ENCODE measurements around the gene PELI1.
"Not testable (repeated sequence)": the region's sequence is repeated elsewhere in the genome, so short reads cannot be mapped to it uniquely, and the experiment has no call there.

Gene PELI1

DNA sequence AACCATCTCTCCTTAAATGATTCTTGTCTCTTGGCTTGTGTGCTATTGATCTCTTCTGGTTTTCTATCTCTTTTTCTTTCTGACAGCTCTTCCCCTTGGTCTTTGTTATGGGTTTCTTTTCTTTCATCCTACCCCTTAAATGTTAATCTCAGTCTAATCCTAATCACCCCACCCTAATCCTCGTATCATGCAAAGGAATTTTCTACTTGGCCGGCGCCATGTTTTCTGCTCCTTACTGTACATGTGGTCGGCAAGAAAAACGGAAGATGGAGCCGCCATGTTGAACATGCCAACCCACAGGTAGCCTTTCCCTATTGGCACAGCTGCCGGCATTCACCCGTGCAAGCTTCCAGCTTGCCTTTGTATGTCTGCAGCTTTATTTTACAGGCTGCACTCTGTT lies 63.2 kb downstream of the PELI1 start:
- Histone ChIP-seq H3K9me2 (replicated peaks; ENCODE audit: low read depth, low read length) (no peaks in the 10 kb centered on the region), H3K9me3 (ENCODE audit: insufficient read depth, low read depth, low read length) (no peaks in the 10 kb centered on the region), H4K20me1 (ENCODE audit: insufficient read depth, low read length, poor library complexity, severe bottlenecking) (no peaks in the 10 kb centered on the region), H3K4me3 (ENCODE audit: low read length, poor library complexity, severe bottlenecking) (no peak overlapping the region), H2AFZ (ENCODE audit: low read length) (no peak overlapping the region), H3K27me3 (ENCODE audit: insufficient read depth, low read length, poor library complexity, severe bottlenecking) (no peaks in the 10 kb centered on the region), H3K79me2 (ENCODE audit: insufficient read depth, low read length) (no peaks in the 10 kb centered on the region), H3F3A (ENCODE audit: low read depth) (no peaks in the 10 kb centered on the region), H3K9ac (ENCODE audit: low read depth, low read length, poor library complexity, severe bottlenecking) (no peak overlapping the region), H3K4me2 (ENCODE audit: low read depth, low read length, poor library complexity, severe bottlenecking) (no peak overlapping the region), H3K4me1 (ENCODE audit: insufficient read depth, low read length, poor library complexity, severe bottlenecking) (no peaks in the 10 kb centered on the region), H3K36me3 (ENCODE audit: insufficient read depth, low read length) (no peaks in the 10 kb centered on the region)
- TF ChIP-seq CTCF (conservative IDR thresholded peaks at IDR 0.05; ENCODE audit: low read length) = no peak
- TF ChIP-seq EZH2phosphoT487 (IDR thresholded peaks at IDR 0.05; ENCODE audit: borderline replicate concordance) = no peak

DNA sequence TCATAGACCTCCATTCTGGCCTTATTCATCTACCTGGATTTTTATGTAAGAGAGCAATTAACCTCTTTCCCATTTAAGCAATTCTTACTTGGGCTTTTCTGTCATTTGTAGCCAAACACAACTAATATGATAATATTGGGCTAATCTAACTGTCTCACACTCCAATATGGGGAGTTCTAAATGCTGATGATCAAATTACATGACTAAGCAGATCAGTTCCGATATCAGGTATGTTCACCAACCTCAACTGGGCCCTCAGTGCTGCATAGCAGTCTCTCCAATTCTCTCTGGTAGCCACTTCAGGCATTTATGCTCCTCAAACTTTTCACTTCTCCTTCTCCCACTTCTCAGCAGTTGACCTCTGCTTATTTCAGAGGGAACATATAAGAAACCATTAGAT lies 64.0 kb downstream of the PELI1 start:
- no peak overlapping the region for H3K4me2 ChIP-seq (ENCODE audit: low read depth, low read length, poor library complexity, severe bottlenecking)
- no peak overlapping the region for H2AFZ ChIP-seq (ENCODE audit: low read length)
- no peaks in the 10 kb centered on the region for H3K36me3 ChIP-seq (ENCODE audit: insufficient read depth, low read length)
- no peaks in the 10 kb centered on the region for H3F3A ChIP-seq (ENCODE audit: low read depth)
- no peaks in the 10 kb centered on the region for H3K27me3 ChIP-seq (ENCODE audit: insufficient read depth, low read length, poor library complexity, severe bottlenecking)
- H4K20me1 ChIP-seq (ENCODE audit: insufficient read depth, low read length, poor library complexity, severe bottlenecking) = no peaks in the 10 kb centered on the region
- TF ChIP-seq CTCF (conservative IDR thresholded peaks at IDR 0.05; ENCODE audit: low read length) (no peak), EZH2phosphoT487 (IDR thresholded peaks at IDR 0.05; ENCODE audit: borderline replicate concordance) (no peak)
- no peaks in the 10 kb centered on the region for H3K9me2 ChIP-seq (replicated peaks; ENCODE audit: low read depth, low read length)
- H3K4me3 ChIP-seq (ENCODE audit: low read length, poor library complexity, severe bottlenecking) = no peak overlapping the region
- H3K79me2 ChIP-seq (ENCODE audit: insufficient read depth, low read length) = no peaks in the 10 kb centered on the region
- no peak overlapping the region for H3K9ac ChIP-seq (ENCODE audit: low read depth, low read length, poor library complexity, severe bottlenecking)
- H3K9me3 ChIP-seq (ENCODE audit: insufficient read depth, low read depth, low read length) = no peaks in the 10 kb centered on the region
- H3K4me1 ChIP-seq (ENCODE audit: insufficient read depth, low read length, poor library complexity, severe bottlenecking) = no peaks in the 10 kb centered on the region

DNA sequence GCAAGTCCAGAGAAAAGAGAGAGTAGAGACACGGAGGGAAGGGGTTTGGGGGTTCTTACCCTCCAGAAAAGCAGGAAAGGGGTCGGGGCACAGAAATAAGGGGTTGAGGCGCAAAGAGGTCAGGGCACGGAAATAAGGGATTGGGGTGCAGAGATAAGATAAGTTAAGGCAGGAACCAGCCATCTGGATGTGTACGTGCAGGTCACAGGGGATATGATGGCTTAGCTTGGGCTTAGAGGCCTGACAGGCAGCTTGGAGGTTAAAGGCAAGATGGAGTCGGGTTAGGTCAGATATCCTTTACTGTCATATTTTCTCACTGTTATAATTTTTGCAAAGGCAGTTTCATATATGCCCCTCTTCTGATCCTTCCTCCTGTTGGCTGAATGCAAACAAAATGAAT lies 64.5 kb downstream of the PELI1 start:
- H3K9me2 ChIP-seq (replicated peaks; ENCODE audit: low read depth, low read length); H3K9me3 ChIP-seq (ENCODE audit: insufficient read depth, low read depth, low read length); H3K4me3 ChIP-seq (ENCODE audit: low read length, poor library complexity, severe bottlenecking); H3K79me2 ChIP-seq (ENCODE audit: insufficient read depth, low read length); H4K20me1 ChIP-seq (ENCODE audit: insufficient read depth, low read length, poor library complexity, severe bottlenecking); H3K4me1 ChIP-seq (ENCODE audit: insufficient read depth, low read length, poor library complexity, severe bottlenecking); H3K4me2 ChIP-seq (ENCODE audit: low read depth, low read length, poor library complexity, severe bottlenecking); H3K9ac ChIP-seq (ENCODE audit: low read depth, low read length, poor library complexity, severe bottlenecking); H3F3A ChIP-seq (ENCODE audit: low read depth); H3K36me3 ChIP-seq (ENCODE audit: insufficient read depth, low read length); H2AFZ ChIP-seq (ENCODE audit: low read length); H3K27me3 ChIP-seq (ENCODE audit: insufficient read depth, low read length, poor library complexity, severe bottlenecking): not testable (repeated sequence)

DNA sequence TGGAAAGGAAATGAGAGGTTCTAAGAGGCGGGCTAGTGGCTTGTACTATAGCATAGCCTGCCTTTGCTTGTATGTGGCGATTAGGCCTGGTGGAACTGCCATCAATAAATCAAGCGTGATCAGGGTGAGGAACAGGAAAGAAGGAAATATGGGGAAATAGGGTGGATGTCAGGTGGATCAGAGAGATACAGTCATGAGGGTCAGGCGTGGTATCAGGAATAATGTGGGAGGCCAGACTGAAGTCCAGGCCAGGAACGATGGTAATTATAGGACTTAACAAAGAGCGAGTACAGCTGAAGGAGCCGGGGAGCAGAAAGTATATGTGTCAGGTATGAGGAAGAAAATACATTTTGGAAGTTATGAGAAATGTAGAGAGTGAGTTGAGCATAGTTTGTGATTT lies 67.4 kb downstream of the PELI1 start:
- H4K20me1 ChIP-seq (ENCODE audit: insufficient read depth, low read length, poor library complexity, severe bottlenecking); H3F3A ChIP-seq (ENCODE audit: low read depth); H3K9me3 ChIP-seq (ENCODE audit: insufficient read depth, low read depth, low read length); H3K9me2 ChIP-seq (replicated peaks; ENCODE audit: low read depth, low read length); H3K4me1 ChIP-seq (ENCODE audit: insufficient read depth, low read length, poor library complexity, severe bottlenecking); H3K36me3 ChIP-seq (ENCODE audit: insufficient read depth, low read length); H3K27me3 ChIP-seq (ENCODE audit: insufficient read depth, low read length, poor library complexity, severe bottlenecking); H3K4me3 ChIP-seq (ENCODE audit: low read length, poor library complexity, severe bottlenecking); H3K79me2 ChIP-seq (ENCODE audit: insufficient read depth, low read length); H2AFZ ChIP-seq (ENCODE audit: low read length); H3K4me2 ChIP-seq (ENCODE audit: low read depth, low read length, poor library complexity, severe bottlenecking); H3K9ac ChIP-seq (ENCODE audit: low read depth, low read length, poor library complexity, severe bottlenecking): not testable (repeated sequence)

- not testable (repeated sequence) for H3K27me3 ChIP-seq (ENCODE audit: insufficient read depth, low read length, poor library complexity, severe bottlenecking); H3K4me1 ChIP-seq (ENCODE audit: insufficient read depth, low read length, poor library complexity, severe bottlenecking); H3K4me3 ChIP-seq (ENCODE audit: low read length, poor library complexity, severe bottlenecking); H3K9ac ChIP-seq (ENCODE audit: low read depth, low read length, poor library complexity, severe bottlenecking); H3K9me3 ChIP-seq (ENCODE audit: insufficient read depth, low read depth, low read length); H3K36me3 ChIP-seq (ENCODE audit: insufficient read depth, low read length); H2AFZ ChIP-seq (ENCODE audit: low read length); H3F3A ChIP-seq (ENCODE audit: low read depth); H3K9me2 ChIP-seq (replicated peaks; ENCODE audit: low read depth, low read length); H3K79me2 ChIP-seq (ENCODE audit: insufficient read depth, low read length); H4K20me1 ChIP-seq (ENCODE audit: insufficient read depth, low read length, poor library complexity, severe bottlenecking); H3K4me2 ChIP-seq (ENCODE audit: low read depth, low read length, poor library complexity, severe bottlenecking)
These were observed 69.6 kb downstream of the PELI1 start for GRCh38 chr2:64074616-64075015.
